Fibroblast of lung (primary cell): ENCODE measurements around the gene INTS7.

ENCODE experiments used
- CTCF ChIP-seq, 2 donors: IDR thresholded peaks in 1 of 2; conservative IDR thresholded peaks in 1 of 2; 1 replicate in 1 of 2; 2 replicates in 1 of 2; pipeline ENCODE4 v1.5.1; 2011 to 2012; ENCODE audit warnings: low read length in 2 of 2, control low read depth in 1 of 2, inconsistent platforms in 1 of 2, low read depth in 1 of 2, mild to moderate bottlenecking in 1 of 2
- EZH2 ChIP-seq: IDR thresholded peaks from 2 replicates; pipeline ENCODE4 v1.5.1; 2012; ENCODE audit warnings: low read length, control low read depth, mild to moderate bottlenecking; ENCODE audit errors: missing control alignments

- TF ChIP-seq CTCF (conservative IDR thresholded peaks at IDR 0.05 in 1 of 2, IDR thresholded peaks at IDR 0.05 in 1 of 2; ENCODE audit: low read depth in 1 of 2, low read length in 2 of 2) = no peak
- no peak for TF ChIP-seq EZH2
Observed at GRCh38 chr1:211973541-211973940, 61.8 kb downstream of the INTS7 start.
